Stromal cell of bone marrow (primary cell): Measurements from ENCODE around the gene PPL.
A peak's percentile ranks its signal among the peaks of the same experiment; 100 is the strongest.
"Not testable (repeated sequence)": the region's sequence is repeated elsewhere in the genome, so short reads cannot be mapped to it uniquely, and the experiment has no call there.

Experiments used
- DNase-seq: peaks from one replicate; pipeline ENCODE4 v3.0.0-alpha.2; 2012; ENCODE audit warnings: low read depth

PPL gene

GRCh38 chr16:4933433-4933832 is 3.5 kb downstream of the PPL start:
- no peak for DNase-seq

GRCh38 chr16:4931381-4931780 is 5.6 kb downstream of the PPL start:
- no peak for DNase-seq

GRCh38 chr16:4929619-4930018 is 7.3 kb downstream of the PPL start:
- not testable (repeated sequence) for DNase-seq

GRCh38 chr16:4928227-4928626 is 8.7 kb downstream of the PPL start:
- DNase-seq, result no peak

GRCh38 chr16:4927661-4928060 is 9.3 kb downstream of the PPL start:
- DNase-seq, result no peak

GRCh38 chr16:4926928-4927327 is 10.0 kb downstream of the PPL start:
- no peak for DNase-seq

GRCh38 chr16:4925791-4926190 is 11.2 kb downstream of the PPL start:
- DNase-seq, result no peak

GRCh38 chr16:4925293-4925607 is 11.7 kb downstream of the PPL start:
- DNase-seq, result no peak

GRCh38 chr16:4924593-4925292 is 12.2 kb downstream of the PPL start:
- DNase-seq, result no peak

- DNase-seq, result no peak
Measured at GRCh38 chr16:4923853-4924252, 13.1 kb downstream of the PPL start.

- no peak for DNase-seq
Measured at GRCh38 chr16:4922721-4923342, 14.1 kb downstream of the PPL start.

GRCh38 chr16:4920826-4921225 is 16.1 kb downstream of the PPL start:
- DNase-seq, result no peak

GRCh38 chr16:4918781-4919251 is 18.1 kb downstream of the PPL start:
- no peak for DNase-seq

GRCh38 chr16:4917117-4917516 is 19.8 kb downstream of the PPL start:
- DNase-seq, result peak; percentile 38

GRCh38 chr16:4915226-4915761 is 21.7 kb downstream of the PPL start:
- DNase-seq, result peak; percentile 94

GRCh38 chr16:4914528-4915225 is 22.3 kb downstream of the PPL start:
- DNase-seq, result no peak

GRCh38 chr16:4913774-4914525 is 23.0 kb downstream of the PPL start:
- DNase-seq, result no peak

- no peak for DNase-seq
Measured at GRCh38 chr16:4913130-4913773, 23.7 kb downstream of the PPL start.

- no peak for DNase-seq
Measured at GRCh38 chr16:4911970-4912386, 25.0 kb downstream of the PPL start.

- no peak for DNase-seq
Measured at GRCh38 chr16:4910828-4911227, 26.1 kb downstream of the PPL start.

- DNase-seq, result no peak
Measured at GRCh38 chr16:4909825-4910224, 27.1 kb downstream of the PPL start.

- DNase-seq, result no peak
Measured at GRCh38 chr16:4908854-4909401, 28.0 kb downstream of the PPL start.
